HepG2 (cell line): Measurements from ENCODE around the gene TOPBP1. TPM values are rescaled to one million over a fixed set of nuclear protein-coding genes. Genes with fewer than 3 reads are reported as not detected.

Experiments used
- CC2D1A ChIP-seq: sonication (generic); formaldehyde crosslinking; IDR thresholded peaks from 2 replicates; pipeline ENCODE4 v1.8.1; 2023; ENCODE audit warnings: mild to moderate bottlenecking, missing genetic modification reagents
- CHD4 ChIP-seq: fragments of 200-600 bp; sonication (generic); IDR thresholded peaks from 2 replicates; pipeline ENCODE4 v1.7.0; 2017; ENCODE audit warnings: mild to moderate bottlenecking, low read length, borderline replicate concordance
- HCFC1 ChIP-seq: fragments of 150-350 bp; IDR thresholded peaks from 2 replicates; pipeline ENCODE4 v1.6.1; 2014; ENCODE audit warnings: low read depth, low read length
- HNF1B ChIP-seq: sonication (generic); formaldehyde crosslinking; IDR thresholded peaks from 2 replicates; pipeline ENCODE4 v1.5.1; 2020; ENCODE audit warnings: mild to moderate bottlenecking, moderate library complexity, missing genetic modification reagents
- HNRNPL ChIP-seq: fragments of 200-400 bp; formaldehyde crosslinking; IDR thresholded peaks from 2 replicates; pipeline ENCODE4 v1.6.1; 2017; ENCODE audit warnings: mild to moderate bottlenecking, low read depth, low read length
- HOMEZ ChIP-seq: IDR thresholded peaks from 2 replicates; pipeline ENCODE4 v1.6.1; 2016; ENCODE audit warnings: low read depth
- IKZF1 ChIP-seq: fragments of 450-650 bp; IDR thresholded peaks from 2 replicates; pipeline ENCODE4 v1.7.1; 2016
- KAT7 ChIP-seq: IDR thresholded peaks from 2 replicates; pipeline ENCODE4 v1.6.1; 2018; ENCODE audit warnings: borderline replicate concordance, missing compliant biosample characterization
- KDM4B ChIP-seq: sonication (generic); formaldehyde crosslinking; IDR thresholded peaks from 2 replicates; pipeline ENCODE4 v1.4.0; 2020; ENCODE audit warnings: missing genetic modification reagents
- NFKB2 ChIP-seq: sonication (generic); formaldehyde crosslinking; IDR thresholded peaks from 2 replicates; pipeline ENCODE4 v1.4.0; 2020; ENCODE audit warnings: missing genetic modification reagents, borderline replicate concordance
- PHF5A ChIP-seq: IDR thresholded peaks from one replicate; pipeline ENCODE4 v1.6.1; 2018; ENCODE audit warnings: low read depth, missing genetic modification reagents; ENCODE audit not compliant: unreplicated experiment
- RBFOX2 ChIP-seq: fragments of 200-400 bp; formaldehyde crosslinking; IDR thresholded peaks from 2 replicates; pipeline ENCODE4 v1.6.1; 2017; ENCODE audit warnings: low read depth, mild to moderate bottlenecking, low read length
- SMARCC2 ChIP-seq: fragments of 450-650 bp; IDR thresholded peaks from 2 replicates; pipeline ENCODE4 v1.6.1; 2017; ENCODE audit warnings: antibody characterized with exemption, mild to moderate bottlenecking
- SNAPC2 ChIP-seq: sonication (generic); formaldehyde crosslinking; IDR thresholded peaks from 2 replicates; pipeline ENCODE4 v1.8.1; 2022; ENCODE audit warnings: mild to moderate bottlenecking, missing genetic modification reagents
- TFDP2 ChIP-seq: sonication (generic); formaldehyde crosslinking; IDR thresholded peaks from 2 replicates; pipeline ENCODE4 v1.4.0; 2020; ENCODE audit warnings: missing genetic modification reagents
- THAP11 ChIP-seq: IDR thresholded peaks from 2 replicates; pipeline ENCODE4 v1.6.1; 2016; ENCODE audit warnings: missing biosample characterization, missing genetic modification reagents
- TMF1 ChIP-seq: sonication (generic); formaldehyde crosslinking; IDR thresholded peaks from 2 replicates; pipeline ENCODE4 v1.8.1; 2022; ENCODE audit warnings: low read depth, missing genetic modification reagents
- ZKSCAN8 ChIP-seq: IDR thresholded peaks from 2 replicates; pipeline ENCODE4 v1.6.1; 2016; ENCODE audit warnings: borderline replicate concordance, missing genetic modification reagents, missing compliant biosample characterization
- ZNF121 ChIP-seq: sonication (generic); formaldehyde crosslinking; IDR thresholded peaks from 2 replicates; pipeline ENCODE4 v1.5.0; 2020; ENCODE audit warnings: mild to moderate bottlenecking, missing genetic modification reagents
- ZNF234 ChIP-seq: sonication (generic); formaldehyde crosslinking; conservative IDR thresholded peaks from 2 replicates; pipeline ENCODE4 v1.5.1; 2020; ENCODE audit warnings: mild to moderate bottlenecking, missing genetic modification reagents
- ZNF24 ChIP-seq: fragments of 450-650 bp; IDR thresholded peaks from 2 replicates; pipeline ENCODE4 v1.6.1; 2017; ENCODE audit warnings: antibody characterized with exemption, mild to moderate bottlenecking
- ZNF30 ChIP-seq: sonication (generic); formaldehyde crosslinking; IDR thresholded peaks from 2 replicates; pipeline ENCODE4 v1.5.0; 2020; ENCODE audit warnings: mild to moderate bottlenecking, missing genetic modification reagents
- ZNF383 ChIP-seq: sonication (generic); formaldehyde crosslinking; IDR thresholded peaks from 2 replicates; pipeline ENCODE4 v1.4.0; 2020; ENCODE audit warnings: missing genetic modification reagents, mild to moderate bottlenecking, borderline replicate concordance
- ZNF777 ChIP-seq: sonication (generic); formaldehyde crosslinking; IDR thresholded peaks from 2 replicates; pipeline ENCODE4 v1.4.0; 2020; ENCODE audit warnings: missing genetic modification reagents
- ZNF790 ChIP-seq: sonication (generic); formaldehyde crosslinking; IDR thresholded peaks from 2 replicates; pipeline ENCODE4 v1.8.0; 2022; ENCODE audit warnings: missing genetic modification reagents, mild to moderate bottlenecking, borderline replicate concordance
- ZNF800 ChIP-seq: sonication (generic); formaldehyde crosslinking; IDR thresholded peaks from 2 replicates; pipeline ENCODE4 v1.4.0; 2020; ENCODE audit warnings: missing genetic modification reagents
- ZSCAN20 ChIP-seq: sonication (generic); formaldehyde crosslinking; IDR thresholded peaks from 2 replicates; pipeline ENCODE4 v1.4.0; 2020; ENCODE audit warnings: missing genetic modification reagents, mild to moderate bottlenecking, borderline replicate concordance
- polyA plus RNA-seq, 8 experiments: library from polyadenylated mRNA; depleted of rRNA in 3 of 8; stranded (reverse) in 7 of 8; unstranded in 1 of 8; fragments of >200 nt; fragmentation: Illumina TruSeq in 4 of 8; extraction: Trizol in 4 of 8; gene quantifications; 2 replicates each; pipeline versions ENCODE4 v1.2.1 to v1.2.3, GENCODE V29; 2011 to 2016; ENCODE audit warnings: low read depth in 4 of 8, missing spikeins in 1 of 8, mixed read lengths in 1 of 8; ENCODE audit not compliant: insufficient read depth in 1 of 8
- total RNA-seq, 5 experiments: library from RNA; depleted of rRNA; stranded (reverse); fragments of >200 nt; fragmentation: Illumina TruSeq; extraction: Trizol; gene quantifications; 2 replicates each; pipeline ENCODE4 v1.2.3, GENCODE V29; 2016; ENCODE audit warnings: low read depth in 1 of 5

Gene TOPBP1
- total and polyA plus RNA-seq, 2 of the 13 experiments (the other 11 are each of a cell fraction or from before 2014, with no cell fraction given): 24.3 to 42.9 TPM

GRCh38 chr3:133669949-133670524 is 8.3 kb upstream of the TOPBP1 start (continued):
- TF ChIP-seq SMARCC2: no peak
- no peak for TF ChIP-seq TMF1 (CRISPR knock-in tag)
- no peak for TF ChIP-seq ZNF234 (CRISPR knock-in tag)
- peak; percentile 80; the same call in 1 of the 2 replicates for TF ChIP-seq CHD4
- peak; percentile 74 for TF ChIP-seq RBFOX2
- peak; percentile 22; the same call in 1 of the 2 replicates for TF ChIP-seq ZSCAN20 (CRISPR knock-in tag)
- no peak for TF ChIP-seq CC2D1A (CRISPR knock-in tag)
- 0 out of 2 replicates have a peak, but pooled peaks have one; percentile 47 for TF ChIP-seq ZNF790
- no peak; the same call in 1 of the 2 replicates for TF ChIP-seq ZNF800 (CRISPR knock-in tag)
- TF ChIP-seq TFDP2 (CRISPR knock-in tag): 0 out of 2 replicates have a peak, but pooled peaks have one; percentile 11
- no peak for TF ChIP-seq ZNF30 (CRISPR knock-in tag)
- no peak; the same call in 1 of the 2 replicates for TF ChIP-seq KAT7 (CRISPR knock-in tag)
- no peak for TF ChIP-seq ZNF777 (CRISPR knock-in tag)
- no peak for TF ChIP-seq IKZF1
- TF ChIP-seq HNRNPL: 0 out of 2 replicates have a peak, but pooled peaks have one; percentile 43
- no peak for TF ChIP-seq HOMEZ (CRISPR knock-in tag)
- no peak for TF ChIP-seq THAP11 (CRISPR knock-in tag)
- no peak for TF ChIP-seq ZNF24
- no peak for TF ChIP-seq HCFC1
- TF ChIP-seq ZNF383 (CRISPR knock-in tag): no peak
- TF ChIP-seq PHF5A (CRISPR knock-in tag): peak; percentile 15
- no peak for TF ChIP-seq SNAPC2 (CRISPR knock-in tag)
- TF ChIP-seq KDM4B (CRISPR knock-in tag): no peak
- no peak for TF ChIP-seq ZNF121 (CRISPR knock-in tag)
- no peak for TF ChIP-seq NFKB2 (CRISPR knock-in tag)
- TF ChIP-seq HNF1B (CRISPR knock-in tag): no peak
- no peak for TF ChIP-seq ZKSCAN8 (CRISPR knock-in tag)
